Left ventricle myocardium inferior (tissue), 1 donor: ENCODE data around the gene BRICD5. TPM values are rescaled to one million over a fixed set of nuclear protein-coding genes. Genes with fewer than 3 reads are reported as not detected.

Source experiments
- DNase-seq: peaks from one replicate; pipeline ENCODE4 v3.0.0-alpha.2; 2020
- H3K27ac ChIP-seq: fragments of 200-600 bp; replicated peaks from 2 replicates; pipeline ENCODE4 v1.8.0; 2021
- H3K27me3 ChIP-seq: fragments of 200-600 bp; 2 replicates; pipeline ENCODE4 v1.8.0; 2021; ENCODE audit warnings: low read depth
- H3K36me3 ChIP-seq: fragments of 200-600 bp; 2 replicates; pipeline ENCODE4 v1.8.0; 2021
- H3K4me1 ChIP-seq: fragments of 200-600 bp; 2 replicates; pipeline ENCODE4 v1.8.0; 2021
- H3K4me3 ChIP-seq: fragments of 200-600 bp; 2 replicates; pipeline ENCODE4 v1.8.0; 2021; ENCODE audit warnings: mild to moderate bottlenecking, moderate library complexity
- H3K9me3 ChIP-seq: fragments of 200-600 bp; replicated peaks from 2 replicates; pipeline ENCODE4 v1.8.0; 2021
- intact Hi-C: fragments of 100-400 bp; cut with micrococcal nuclease; formaldehyde crosslinking; loops from one replicate; pipeline ENCODE4 v1.11.0; 2022
- total RNA-seq: library from RNA; stranded (reverse); fragmentation: NEBNext Ultra II Directional; extraction: Animal tissue kit (Norgen Biotek cat#: 25700); gene quantifications from one replicate; pipeline ENCODE4 v1.2.1, GENCODE V29; 2021
- TF ChIP-seq, protein P1 (sequence below): fragments of 200-600 bp; IDR thresholded peaks from 2 replicates; pipeline ENCODE4 v1.8.0; 2021; ENCODE audit warnings: antibody characterized with exemption, mild to moderate bottlenecking, borderline replicate concordance
- donor health status: DM: no; HTN: yes; CAD: no; lungs with severe emphysema.

The BRICD5 gene
- total RNA-seq, 1 donor from 2014 or later: 10.9 TPM

DNA sequence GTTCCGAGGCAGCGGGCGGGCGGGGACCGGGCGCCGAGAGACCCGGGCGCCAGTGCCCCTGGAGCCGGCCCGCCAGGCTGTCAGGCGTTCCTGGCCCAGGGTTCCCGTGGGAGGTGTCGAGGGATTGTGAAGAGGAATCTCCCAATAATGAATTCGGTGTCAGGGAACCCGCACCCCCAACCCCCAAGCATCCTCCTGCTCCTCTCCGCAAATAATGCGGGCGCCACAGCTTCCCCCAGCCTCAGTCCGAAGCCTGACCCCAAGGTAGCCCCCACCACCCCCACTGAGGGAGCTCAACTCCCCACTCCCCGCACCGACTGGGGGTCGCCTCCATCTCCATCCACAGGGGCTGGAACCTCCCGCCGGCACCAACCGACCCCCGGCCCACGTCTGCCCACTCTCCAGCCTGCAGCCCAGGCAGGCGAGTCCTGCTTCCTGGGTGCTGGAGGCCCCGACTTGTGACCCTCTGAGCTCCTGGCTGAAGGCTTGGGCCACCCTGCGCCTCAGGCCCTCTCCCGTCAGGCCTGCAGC lies 13.6 kb downstream of the BRICD5 start:
- no peaks in the 10 kb centered on the region for H3K9me3 ChIP-seq
- peaks cover 12% of the 10 kb centered on the region for H3K4me1 ChIP-seq
- no peak for DNase-seq
- H3K4me3 ChIP-seq: peak overlapping the region; percentile 53
- intact Hi-C loops: no loop called here
- no peaks in the 10 kb centered on the region for H3K36me3 ChIP-seq
- TF ChIP-seq, protein P1, sequence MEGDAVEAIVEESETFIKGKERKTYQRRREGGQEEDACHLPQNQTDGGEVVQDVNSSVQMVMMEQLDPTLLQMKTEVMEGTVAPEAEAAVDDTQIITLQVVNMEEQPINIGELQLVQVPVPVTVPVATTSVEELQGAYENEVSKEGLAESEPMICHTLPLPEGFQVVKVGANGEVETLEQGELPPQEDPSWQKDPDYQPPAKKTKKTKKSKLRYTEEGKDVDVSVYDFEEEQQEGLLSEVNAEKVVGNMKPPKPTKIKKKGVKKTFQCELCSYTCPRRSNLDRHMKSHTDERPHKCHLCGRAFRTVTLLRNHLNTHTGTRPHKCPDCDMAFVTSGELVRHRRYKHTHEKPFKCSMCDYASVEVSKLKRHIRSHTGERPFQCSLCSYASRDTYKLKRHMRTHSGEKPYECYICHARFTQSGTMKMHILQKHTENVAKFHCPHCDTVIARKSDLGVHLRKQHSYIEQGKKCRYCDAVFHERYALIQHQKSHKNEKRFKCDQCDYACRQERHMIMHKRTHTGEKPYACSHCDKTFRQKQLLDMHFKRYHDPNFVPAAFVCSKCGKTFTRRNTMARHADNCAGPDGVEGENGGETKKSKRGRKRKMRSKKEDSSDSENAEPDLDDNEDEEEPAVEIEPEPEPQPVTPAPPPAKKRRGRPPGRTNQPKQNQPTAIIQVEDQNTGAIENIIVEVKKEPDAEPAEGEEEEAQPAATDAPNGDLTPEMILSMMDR: no peak
- peaks cover 65% of the 10 kb centered on the region for H3K27me3 ChIP-seq
- H3K27ac ChIP-seq: no peak overlapping the region

DNA sequence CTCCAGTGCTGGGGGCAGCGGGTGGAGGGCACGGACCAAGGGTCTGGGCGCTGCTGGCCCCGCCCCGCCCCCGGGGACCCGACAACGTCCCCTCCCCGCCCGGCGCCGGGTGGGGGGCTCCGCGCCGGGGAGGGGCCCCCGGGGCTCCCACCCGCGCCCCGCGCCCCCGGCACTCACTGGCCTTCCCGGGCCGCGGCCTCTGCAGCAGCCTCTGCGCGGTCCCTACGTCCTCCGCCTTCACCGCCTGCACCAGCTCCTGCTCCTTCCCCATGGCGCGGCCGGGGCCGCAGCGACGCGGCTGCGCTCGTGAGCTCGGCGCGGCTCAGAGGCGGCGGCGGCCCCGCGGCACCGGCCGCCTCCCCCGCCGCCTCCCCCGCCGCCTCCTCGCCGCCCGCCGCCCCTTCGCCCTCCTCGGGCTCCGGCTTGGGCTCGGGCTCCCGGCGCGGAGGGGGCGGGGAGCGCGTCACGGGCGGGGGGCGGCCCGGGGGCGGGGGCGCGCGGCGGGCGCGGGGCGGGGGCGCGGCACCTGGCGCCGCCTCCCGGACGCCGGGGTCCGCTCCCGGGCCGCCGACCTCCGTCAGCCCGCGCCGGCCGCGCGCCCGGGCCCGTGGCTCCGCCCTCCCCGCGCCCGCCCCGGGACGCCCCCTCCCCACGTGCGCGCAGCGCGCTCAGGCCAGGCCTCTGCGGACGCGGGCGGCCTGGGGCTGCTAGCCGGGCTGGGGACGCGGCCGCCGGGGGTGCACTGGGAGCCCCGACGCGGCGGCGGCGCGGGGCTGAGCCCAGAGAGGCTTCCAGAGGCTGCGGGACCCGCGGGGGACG lies 14.3 kb downstream of the BRICD5 start, which contains the start of gene CASKIN1:
Gene CASKIN1 (minus strand): TSS at position 444 of the 819 bp plus-strand sequence. CDS start 173 bp downstream, at position 271.
- DNase-seq: no peak
- Histone ChIP-seq H3K9me3 (no peaks in the 10 kb centered on the region), H3K27ac (no peak within 1 kb of the TSS), H3K4me3 (peak within 1 kb of the TSS; percentile 62), H3K36me3 (no peaks in the 10 kb centered on the region), H3K27me3 (peaks cover 68% of the 10 kb centered on the region), H3K4me1 (peaks cover 16% of the 10 kb centered on the region)
- intact Hi-C loops: no loop called here
- TF ChIP-seq, protein P1: no peak

DNA sequence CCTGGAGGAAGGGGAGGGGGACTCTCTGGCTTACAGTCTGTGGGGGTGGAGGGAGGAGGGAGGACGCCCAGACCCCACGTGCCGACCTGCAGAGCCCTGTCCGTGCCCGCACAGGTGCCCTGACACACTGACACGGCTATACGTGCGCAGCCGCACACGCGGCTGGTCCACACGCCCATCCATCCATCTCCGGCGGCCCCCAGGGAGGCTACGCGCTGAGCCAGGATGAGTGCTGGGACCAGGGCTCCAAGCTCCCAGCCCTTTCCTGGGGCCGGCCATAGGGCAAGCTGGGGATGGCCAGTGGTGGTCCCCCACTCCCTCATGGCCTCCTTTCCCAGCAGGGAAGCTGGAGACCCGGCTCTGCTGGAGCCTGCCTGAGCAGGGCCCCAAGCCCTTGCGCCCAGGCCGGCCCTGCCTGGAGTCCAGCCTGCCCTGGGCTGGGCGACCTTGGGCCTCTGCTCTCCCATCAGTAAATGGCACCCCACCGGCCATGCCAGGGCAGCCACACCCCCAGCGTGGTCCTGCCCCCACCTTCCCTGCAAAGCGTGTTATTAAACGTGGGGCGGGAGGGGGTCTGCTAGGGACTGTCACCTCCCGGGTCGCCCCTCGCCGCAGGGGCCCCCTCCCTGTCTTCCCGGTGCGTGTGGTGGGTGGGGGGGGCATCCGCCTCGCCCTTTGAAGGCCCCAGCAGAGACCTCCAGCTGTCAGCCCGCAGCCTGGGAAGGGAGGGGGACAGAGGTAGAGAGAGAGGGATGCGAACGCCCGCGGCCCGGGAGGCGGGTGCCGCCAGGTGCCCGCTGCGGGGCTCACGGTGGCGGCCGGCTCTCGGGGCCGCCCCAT lies 15.1 kb downstream of the BRICD5 start:
- H3K36me3 ChIP-seq: no peaks in the 10 kb centered on the region
- H3K27ac ChIP-seq: no peak overlapping the region
- H3K9me3 ChIP-seq: no peaks in the 10 kb centered on the region
- peaks cover 16% of the 10 kb centered on the region for H3K4me1 ChIP-seq
- DNase-seq: no peak
- peaks cover 68% of the 10 kb centered on the region for H3K27me3 ChIP-seq
- TF ChIP-seq, protein P1: no peak
- H3K4me3 ChIP-seq: peak overlapping the region; percentile 62
- intact Hi-C loops: no loop called here

DNA sequence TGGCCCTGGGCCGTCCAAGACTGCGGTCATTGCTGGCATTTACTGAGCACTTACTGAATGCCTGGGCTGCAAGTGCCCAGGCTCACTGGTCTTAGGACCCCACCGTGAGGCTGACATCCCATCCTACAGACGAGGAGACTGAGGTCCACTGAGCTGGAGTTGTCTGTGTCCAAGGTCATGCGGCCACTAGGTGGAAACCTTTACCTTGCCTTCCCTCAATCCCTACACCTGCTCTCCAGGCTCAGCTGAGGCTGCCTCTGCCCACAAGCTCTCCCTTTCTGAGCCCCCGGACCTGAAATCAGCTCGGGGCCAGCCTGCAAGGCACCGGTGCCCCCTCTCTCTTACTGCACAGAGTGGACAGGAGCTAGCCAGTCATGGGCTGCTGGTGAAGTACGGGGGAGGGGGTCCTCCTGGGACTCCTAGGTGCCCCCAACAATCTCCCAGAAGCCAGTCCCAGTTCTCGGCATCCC lies 15.8 kb downstream of the BRICD5 start:
- Histone ChIP-seq H3K4me3 (peak overlapping the region; percentile 62), H3K36me3 (no peaks in the 10 kb centered on the region), H3K9me3 (no peaks in the 10 kb centered on the region), H3K27ac (no peak overlapping the region), H3K27me3 (peaks cover 67% of the 10 kb centered on the region), H3K4me1 (peaks cover 16% of the 10 kb centered on the region)
- TF ChIP-seq, protein P1: peak; percentile 39
- intact Hi-C loops: no loop called here
- DNase-seq: no peak

DNA sequence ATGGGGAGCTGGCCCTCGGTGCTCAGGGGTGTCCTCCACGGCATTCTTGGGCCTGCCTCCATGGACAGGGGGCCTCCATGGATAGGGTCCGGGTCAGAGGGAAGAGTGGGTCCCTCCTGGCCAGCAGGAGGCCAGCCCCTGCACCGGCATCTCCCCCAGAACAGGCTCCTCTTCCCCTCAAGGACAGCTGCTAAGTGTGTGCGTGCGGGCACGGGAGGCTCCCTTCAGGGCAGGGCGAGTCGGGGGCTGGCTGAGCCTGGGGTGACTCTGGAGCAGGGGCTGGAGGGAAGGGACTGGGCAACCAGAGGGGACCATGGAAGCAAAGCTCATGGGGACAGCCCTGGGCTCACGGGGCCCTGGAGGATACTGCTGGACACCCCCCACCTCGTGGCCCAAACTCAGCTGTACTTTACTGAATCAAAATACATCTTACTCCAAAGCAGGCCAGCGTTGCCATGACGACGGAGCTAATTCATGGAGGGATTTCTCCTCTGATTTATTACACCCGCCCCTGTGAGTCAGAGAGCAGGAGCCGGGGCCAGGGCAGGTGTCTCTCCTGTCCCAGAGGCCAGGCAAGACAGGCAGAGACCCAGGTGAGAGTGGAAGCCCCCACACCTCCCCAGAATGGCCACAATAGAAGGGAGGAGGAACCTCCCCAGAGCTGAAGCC lies 16.4 kb downstream of the BRICD5 start:
- H3K27me3 ChIP-seq: peaks cover 61% of the 10 kb centered on the region

More for the DNA sequence above, 16.4 kb downstream of the BRICD5 start:
- no peak for DNase-seq
- TF ChIP-seq, protein P1: no peak
- H3K9me3 ChIP-seq: no peaks in the 10 kb centered on the region
- H3K36me3 ChIP-seq: no peaks in the 10 kb centered on the region
- H3K4me3 ChIP-seq: no peak overlapping the region
- H3K27ac ChIP-seq: no peak overlapping the region
- intact Hi-C loops: no loop called here
- peaks cover 16% of the 10 kb centered on the region for H3K4me1 ChIP-seq
